ENCODE results near the gene ZCCHC7. TPM values are rescaled to one million over a fixed set of nuclear protein-coding genes. Genes with fewer than 3 reads are reported as not detected.

The ZCCHC7 gene
- total RNA-seq, 1 donor from 2014 or later: 27.8 TPM

- H3K9me3 Mint-ChIP-seq: no peaks in the 10 kb centered on the region
- H3K27me3 Mint-ChIP-seq (ENCODE audit: low read depth): no peaks in the 10 kb centered on the region
- peaks cover 4% of the 10 kb centered on the region for H3K36me3 Mint-ChIP-seq
- H3K4me1 Mint-ChIP-seq: peaks cover 23% of the 10 kb centered on the region
- no peak for TF ChIP-seq CTCF (IDR thresholded peaks at IDR 0.05; ENCODE audit: unreplicated experiment)
- DNase-seq (ENCODE audit: low spot score in 2 of 2, unreplicated experiment in 2 of 2): no peak
- H3K27ac Mint-ChIP-seq: peak overlapping the region; percentile 19
- H3K4me3 Mint-ChIP-seq: no peak overlapping the region
These were observed 172.5 kb downstream of the ZCCHC7 start for GRCh38 chr9:37292896-37293295.

GRCh38 chr9:37293664-37294524, 173.5 kb downstream of the ZCCHC7 start:
- peaks cover 23% of the 10 kb centered on the region for H3K4me1 Mint-ChIP-seq
- H3K4me3 Mint-ChIP-seq: no peak overlapping the region
- H3K36me3 Mint-ChIP-seq: peaks cover 2% of the 10 kb centered on the region
- peak overlapping the region; percentile 44 for H3K27ac Mint-ChIP-seq
- no peak for TF ChIP-seq CTCF (IDR thresholded peaks at IDR 0.05; ENCODE audit: unreplicated experiment)
- no peaks in the 10 kb centered on the region for H3K27me3 Mint-ChIP-seq (ENCODE audit: low read depth)
- no peak for DNase-seq (ENCODE audit: low spot score in 2 of 2, unreplicated experiment in 2 of 2)
- H3K9me3 Mint-ChIP-seq: no peaks in the 10 kb centered on the region

- peaks cover 20% of the 10 kb centered on the region for H3K4me1 Mint-ChIP-seq
- no peak overlapping the region for H3K4me3 Mint-ChIP-seq
- no peak overlapping the region for H3K27ac Mint-ChIP-seq
- no peaks in the 10 kb centered on the region for H3K27me3 Mint-ChIP-seq (ENCODE audit: low read depth)
- no peak for DNase-seq (ENCODE audit: low spot score in 2 of 2, unreplicated experiment in 2 of 2)
- no peak for TF ChIP-seq CTCF (IDR thresholded peaks at IDR 0.05; ENCODE audit: unreplicated experiment)
- H3K36me3 Mint-ChIP-seq: no peaks in the 10 kb centered on the region
- H3K9me3 Mint-ChIP-seq: no peaks in the 10 kb centered on the region
These were observed 174.8 kb downstream of the ZCCHC7 start for GRCh38 chr9:37295178-37295577.

GRCh38 chr9:37295796-37296195, 175.4 kb downstream of the ZCCHC7 start:
- Mint-ChIP-seq H3K9me3 (no peaks in the 10 kb centered on the region), H3K4me3 (no peak overlapping the region), H3K4me1 (peaks cover 23% of the 10 kb centered on the region), H3K27ac (no peak overlapping the region), H3K36me3 (no peaks in the 10 kb centered on the region), H3K27me3 (ENCODE audit: low read depth) (no peaks in the 10 kb centered on the region)
- TF ChIP-seq CTCF (IDR thresholded peaks at IDR 0.05; ENCODE audit: unreplicated experiment): no peak
- DNase-seq (ENCODE audit: low spot score in 2 of 2, unreplicated experiment in 2 of 2): no peak

- H3K4me3 Mint-ChIP-seq: no peak overlapping the region
- no peaks in the 10 kb centered on the region for H3K36me3 Mint-ChIP-seq
- H3K9me3 Mint-ChIP-seq: no peaks in the 10 kb centered on the region
- DNase-seq (ENCODE audit: low spot score in 2 of 2, unreplicated experiment in 2 of 2): no peak
- H3K4me1 Mint-ChIP-seq: peaks cover 17% of the 10 kb centered on the region
- H3K27ac Mint-ChIP-seq: no peak overlapping the region
- no peak for TF ChIP-seq CTCF (IDR thresholded peaks at IDR 0.05; ENCODE audit: unreplicated experiment)
- no peaks in the 10 kb centered on the region for H3K27me3 Mint-ChIP-seq (ENCODE audit: low read depth)
These were observed 177.2 kb downstream of the ZCCHC7 start for GRCh38 chr9:37297592-37297991.

All from mesothelial cell of epicardium (in vitro differentiated cells).